GM10248 (cell line): Measurements from ENCODE around the gene H6PD.

Experiments used
- CTCF ChIA-PET: fragments of 300-600 bp; sonication (Branson Sonifier 250); formaldehyde crosslinking; extraction: SDS; loops from one replicate; lab custom pipeline; 2021; ENCODE audit warnings: antibody characterized with exemption; lab: Yijun Ruan, JAX
- POLR2A ChIA-PET: fragments of 350-650 bp; sonication (Branson Sonifier 250); formaldehyde crosslinking; extraction: SDS; loops from one replicate; lab custom pipeline; 2020; ENCODE audit warnings: antibody characterized with exemption; lab: Yijun Ruan, JAX
- DNase-seq: peaks from one replicate; pipeline ENCODE4 v3.0.0; 2012; ENCODE audit errors: extremely low spot score
- TF ChIP-seq, protein P1 (sequence below): IDR thresholded peaks from 2 replicates; pipeline ENCODE4 v1.5.1; 2012; ENCODE audit warnings: mild to moderate bottlenecking, low read depth; ENCODE audit errors: extremely low read depth, missing control alignments, control extremely low read depth

The H6PD gene

DNA sequence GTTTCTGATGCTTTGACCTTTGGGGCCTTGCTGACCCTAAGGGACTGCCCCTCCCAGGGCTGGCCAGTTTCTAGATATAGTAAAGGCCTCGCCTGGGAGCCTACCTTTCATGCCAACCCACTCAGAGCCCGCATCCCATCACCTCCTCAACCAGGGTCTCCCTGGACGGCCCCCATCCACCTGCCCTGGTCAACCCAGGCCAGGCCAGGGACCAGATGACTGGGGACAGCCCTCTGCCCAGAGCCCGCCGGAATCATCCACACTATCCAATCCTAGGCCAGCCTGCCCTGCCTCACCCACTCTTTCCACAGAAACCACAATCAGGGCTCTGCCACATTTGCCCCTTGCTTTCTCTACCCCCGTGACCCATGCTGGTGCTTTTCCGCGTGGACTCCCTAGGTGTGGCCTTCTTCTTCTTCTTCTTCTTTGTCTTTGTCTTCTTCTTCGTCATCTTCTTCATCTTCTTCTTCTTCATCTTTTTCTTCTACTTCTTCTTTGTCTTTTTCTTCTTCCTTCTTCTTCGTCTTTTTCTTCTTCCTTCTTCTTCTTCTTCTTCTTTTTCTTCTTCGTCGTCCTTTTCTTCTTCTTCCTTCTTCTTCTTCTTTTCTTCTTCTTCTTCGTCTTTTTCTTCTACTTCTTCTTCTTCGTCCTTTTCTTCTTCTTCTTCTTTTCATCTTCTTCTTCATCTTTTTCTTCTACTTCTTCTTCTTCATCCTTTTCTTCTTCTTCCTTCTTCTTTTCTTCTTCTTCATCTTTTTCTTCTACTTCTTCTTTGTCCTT is 11.5 kb upstream of the H6PD start:
- DNase-seq: no peak
- POLR2A ChIA-PET: no interaction called here
- CTCF ChIA-PET: interaction anchor here (1.1 kb wide), 1 partner anchor 12 kb away, joined by 3 read pairs; the partner anchor contains the start of gene H6PD

DNA sequence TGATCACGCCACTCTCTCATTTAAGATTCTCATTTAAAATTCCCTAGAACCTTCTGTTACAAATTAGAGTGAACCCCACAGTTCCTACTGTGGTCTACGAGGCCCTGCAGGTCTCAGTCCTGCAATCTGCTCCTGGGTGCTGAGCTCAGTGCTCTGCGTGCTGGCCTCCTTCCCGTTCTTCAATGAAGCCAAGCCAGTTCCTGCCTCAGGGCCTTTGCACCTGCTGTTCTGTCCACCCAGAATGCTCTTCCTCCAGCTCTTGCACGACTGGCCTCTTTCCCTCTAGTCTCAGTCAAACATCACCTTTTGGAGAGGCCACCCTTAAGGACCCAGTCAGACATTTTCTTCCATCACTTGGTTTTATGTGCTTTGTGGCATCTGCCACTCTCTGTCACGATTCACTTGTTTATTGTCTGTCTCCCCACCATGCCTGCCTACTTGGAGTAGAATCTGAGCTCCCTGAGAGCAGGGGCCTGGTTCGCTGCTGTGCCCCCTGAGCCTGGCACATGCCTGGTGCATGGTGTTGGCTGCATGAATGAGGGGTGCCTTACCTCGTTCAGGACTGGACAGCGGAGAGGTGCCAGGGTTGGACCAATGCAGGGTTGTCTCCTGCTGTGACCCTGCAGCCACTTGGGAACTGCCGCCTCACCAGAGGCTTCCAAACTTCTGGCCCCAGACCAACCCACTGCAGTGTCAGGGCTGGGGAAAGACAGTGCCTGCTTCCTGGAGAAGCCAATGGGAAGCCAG is 9.7 kb upstream of the H6PD start:
- POLR2A ChIA-PET: interaction anchor here (0.6 kb wide), 1 partner anchor 93 kb away, joined by 8 read pairs; no protein-coding TSS in a partner anchor
- no peak for DNase-seq
- CTCF ChIA-PET: interaction anchor here (1.0 to 1.8 kb wide), 5 partner anchors 9 to 266 kb away, joined by 3 to 6 read pairs (median 3); partner anchors contain the start of gene H6PD
- TF ChIP-seq, protein P1, sequence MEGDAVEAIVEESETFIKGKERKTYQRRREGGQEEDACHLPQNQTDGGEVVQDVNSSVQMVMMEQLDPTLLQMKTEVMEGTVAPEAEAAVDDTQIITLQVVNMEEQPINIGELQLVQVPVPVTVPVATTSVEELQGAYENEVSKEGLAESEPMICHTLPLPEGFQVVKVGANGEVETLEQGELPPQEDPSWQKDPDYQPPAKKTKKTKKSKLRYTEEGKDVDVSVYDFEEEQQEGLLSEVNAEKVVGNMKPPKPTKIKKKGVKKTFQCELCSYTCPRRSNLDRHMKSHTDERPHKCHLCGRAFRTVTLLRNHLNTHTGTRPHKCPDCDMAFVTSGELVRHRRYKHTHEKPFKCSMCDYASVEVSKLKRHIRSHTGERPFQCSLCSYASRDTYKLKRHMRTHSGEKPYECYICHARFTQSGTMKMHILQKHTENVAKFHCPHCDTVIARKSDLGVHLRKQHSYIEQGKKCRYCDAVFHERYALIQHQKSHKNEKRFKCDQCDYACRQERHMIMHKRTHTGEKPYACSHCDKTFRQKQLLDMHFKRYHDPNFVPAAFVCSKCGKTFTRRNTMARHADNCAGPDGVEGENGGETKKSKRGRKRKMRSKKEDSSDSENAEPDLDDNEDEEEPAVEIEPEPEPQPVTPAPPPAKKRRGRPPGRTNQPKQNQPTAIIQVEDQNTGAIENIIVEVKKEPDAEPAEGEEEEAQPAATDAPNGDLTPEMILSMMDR: no peak

More for the DNA sequence above, 11.5 kb upstream of the H6PD start:
- TF ChIP-seq, protein P1: no peak

- TF ChIP-seq, protein P1: no peak
- ChIA-PET POLR2A (interaction anchor here (0.6 kb wide), 1 partner anchor 93 kb away, joined by 8 read pairs; no protein-coding TSS in a partner anchor), CTCF (interaction anchor here (1.2 to 1.8 kb wide), 4 partner anchors 9 to 266 kb away, joined by 3 to 6 read pairs (median 4); partner anchors contain the start of gene H6PD)
- DNase-seq: no peak
These were observed 9.2 kb upstream of the H6PD start for GRCh38 chr1:9225411-9225785.

GRCh38 chr1:9228609-9229008 is 6.0 kb upstream of the H6PD start:
- ChIA-PET CTCF (interaction anchor here (1.2 to 1.9 kb wide), 3 partner anchors 28 to 262 kb away, joined by 3 to 4 read pairs (median 4); no protein-coding TSS in a partner anchor), POLR2A (no interaction called here)
- no peak for DNase-seq
- TF ChIP-seq, protein P1: no peak

DNA sequence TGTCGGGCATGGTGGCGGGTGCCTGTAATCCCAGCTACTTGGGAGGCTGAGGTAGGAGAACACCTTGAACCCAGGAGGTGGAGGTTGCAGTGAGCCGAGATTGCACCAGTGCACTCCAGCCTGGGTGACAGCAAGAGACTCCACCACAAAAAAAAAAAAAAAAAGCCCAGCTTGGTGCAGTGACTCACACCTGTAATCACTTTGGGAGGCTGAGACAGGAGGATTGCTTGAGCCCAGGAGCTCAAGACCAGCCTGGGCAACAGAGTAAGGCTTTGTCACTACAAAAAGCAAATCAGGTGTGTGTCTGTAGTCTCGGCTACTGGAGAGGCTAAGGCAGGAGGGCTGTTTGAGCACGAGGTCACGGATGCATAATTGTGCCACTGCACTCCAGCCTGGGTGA is 5.0 kb upstream of the H6PD start:
- CTCF ChIA-PET: no interaction called here
- POLR2A ChIA-PET: no interaction called here
- TF ChIP-seq, protein P1: no peak
- DNase-seq: no peak

GRCh38 chr1:9230869-9231533 is 3.6 kb upstream of the H6PD start:
- ChIA-PET POLR2A (no interaction called here), CTCF (interaction anchor here (1.4 to 1.8 kb wide), 4 partner anchors 34 to 265 kb away, joined by 3 to 5 read pairs (median 4); no protein-coding TSS in a partner anchor)
- no peak for DNase-seq

More at GRCh38 chr1:9230869-9231533, 3.6 kb upstream of the H6PD start:
- TF ChIP-seq, protein P1: no peak
